Uterus (tissue), 2 donors: ENCODE measurements around the gene CECR2.

Experiments used
- CTCF ChIP-seq, 4 experiments: fragments of 200-600 bp in 2 of 4; fragments of 450-650 bp in 2 of 4; sonication (generic) in 2 of 4; IDR thresholded peaks; one replicate each; pipeline ENCODE4 v1.5.1; 2016 to 2019; ENCODE audit warnings: antibody characterized with exemption in 4 of 4, mild to moderate bottlenecking in 2 of 4, moderate library complexity in 1 of 4
- POLR2A ChIP-seq, 2 donors: fragments of 450-650 bp; IDR thresholded peaks; one replicate each; pipeline ENCODE4 v1.6.1; 2016; ENCODE audit warnings: antibody characterized with exemption in 2 of 2, mild to moderate bottlenecking in 1 of 2, moderate library complexity in 1 of 2

- TF ChIP-seq CTCF (IDR thresholded peaks at IDR 0.05) (no peak), POLR2A (IDR thresholded peaks at IDR 0.05) (no peak)
These were observed 178.9 kb downstream of the CECR2 start for GRCh38 chr22:17548010-17548755.
